Mucosa of rectum (tissue), 2 donors: Measurements from ENCODE around the gene MZB1.
A peak's percentile ranks its signal among the peaks of the same experiment; 100 is the strongest.

Experiments used
- H3K27ac ChIP-seq, 2 donors: one replicate each; pipeline ENCODE4 v1.7.0; 2013; ENCODE audit warnings: inconsistent platforms in 2 of 2, low read depth in 2 of 2, low read length in 2 of 2
- H3K27me3 ChIP-seq, 2 donors: one replicate each; pipeline ENCODE4 v1.7.0; 2013; ENCODE audit warnings: low read length in 2 of 2; ENCODE audit not compliant: control insufficient read depth in 2 of 2, insufficient read depth in 2 of 2
- H3K36me3 ChIP-seq, 2 donors: one replicate each; pipeline ENCODE4 v1.7.0; 2013; ENCODE audit warnings: low read length in 2 of 2; ENCODE audit not compliant: control insufficient read depth in 2 of 2, insufficient read depth in 2 of 2
- H3K4me1 ChIP-seq, 2 donors: one replicate each; pipeline ENCODE4 v1.7.0; 2013; ENCODE audit warnings: low read length in 2 of 2, mild to moderate bottlenecking in 1 of 2; ENCODE audit not compliant: control insufficient read depth in 2 of 2, insufficient read depth in 2 of 2
- H3K4me3 ChIP-seq, 2 donors: one replicate each; pipeline ENCODE4 v1.7.0; 2013; ENCODE audit warnings: low read length in 2 of 2
- H3K9ac ChIP-seq, 2 donors: one replicate each; pipeline ENCODE4 v1.7.0; 2013; ENCODE audit warnings: low read length in 2 of 2, low read depth in 1 of 2, mild to moderate bottlenecking in 1 of 2
- H3K9me3 ChIP-seq, 2 donors: one replicate each; pipeline ENCODE4 v1.7.0; 2013; ENCODE audit warnings: low read length in 2 of 2; ENCODE audit not compliant: control insufficient read depth in 2 of 2
- donor health status: healthy.
- donor health status: Normal muscosa, but diverticular disease.

Gene MZB1

GRCh38 chr5:139385061-139386049 lies 4.4 kb downstream of the MZB1 start:
- Histone ChIP-seq H3K27ac (peak overlapping the region; percentile 63 to 64), H3K9ac (peak overlapping the region; percentile 49 to 65), H3K9me3 (no peaks in the 10 kb centered on the region), H3K36me3 (peaks cover 2 to 3% of the 10 kb centered on the region in 2 donors), H3K4me1 (peaks cover 53 to 57% of the 10 kb centered on the region in 2 donors), H3K27me3 (no peaks in the 10 kb centered on the region), H3K4me3 (peak overlapping the region; percentile 69 to 76)

DNA sequence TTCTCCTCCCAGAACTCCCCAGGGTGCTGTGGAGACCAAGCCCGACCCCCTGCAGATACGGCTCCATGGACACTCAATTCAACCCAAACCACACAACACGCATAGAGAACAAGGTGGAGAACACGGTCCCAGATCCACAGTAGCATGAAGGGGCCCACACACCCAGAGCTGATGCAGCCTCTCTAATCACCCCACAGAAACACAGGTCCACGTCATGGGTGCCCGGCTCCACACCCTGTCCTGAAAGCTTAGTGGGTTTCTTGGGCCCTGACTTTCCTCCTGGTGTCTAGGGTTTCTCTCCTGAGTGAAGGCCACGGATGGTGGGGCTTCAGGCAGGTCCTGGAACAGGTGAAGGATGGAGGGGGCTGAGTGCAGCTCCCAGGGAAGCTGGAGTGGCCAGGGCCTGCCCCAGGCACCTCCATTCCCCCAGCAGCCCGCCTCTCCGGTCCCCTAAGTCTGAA lies 5.1 kb downstream of the MZB1 start:
- peak overlapping the region; percentile 49 to 65 for H3K9ac ChIP-seq
- H3K9me3 ChIP-seq: no peaks in the 10 kb centered on the region
- peak overlapping the region; percentile 40 to 63 for H3K27ac ChIP-seq
- H3K36me3 ChIP-seq: no peaks in the 10 kb centered on the region
- H3K27me3 ChIP-seq: no peaks in the 10 kb centered on the region
- peak overlapping the region; percentile 69 to 76 for H3K4me3 ChIP-seq
- H3K4me1 ChIP-seq: peaks cover 46 to 51% of the 10 kb centered on the region in 2 donors

DNA sequence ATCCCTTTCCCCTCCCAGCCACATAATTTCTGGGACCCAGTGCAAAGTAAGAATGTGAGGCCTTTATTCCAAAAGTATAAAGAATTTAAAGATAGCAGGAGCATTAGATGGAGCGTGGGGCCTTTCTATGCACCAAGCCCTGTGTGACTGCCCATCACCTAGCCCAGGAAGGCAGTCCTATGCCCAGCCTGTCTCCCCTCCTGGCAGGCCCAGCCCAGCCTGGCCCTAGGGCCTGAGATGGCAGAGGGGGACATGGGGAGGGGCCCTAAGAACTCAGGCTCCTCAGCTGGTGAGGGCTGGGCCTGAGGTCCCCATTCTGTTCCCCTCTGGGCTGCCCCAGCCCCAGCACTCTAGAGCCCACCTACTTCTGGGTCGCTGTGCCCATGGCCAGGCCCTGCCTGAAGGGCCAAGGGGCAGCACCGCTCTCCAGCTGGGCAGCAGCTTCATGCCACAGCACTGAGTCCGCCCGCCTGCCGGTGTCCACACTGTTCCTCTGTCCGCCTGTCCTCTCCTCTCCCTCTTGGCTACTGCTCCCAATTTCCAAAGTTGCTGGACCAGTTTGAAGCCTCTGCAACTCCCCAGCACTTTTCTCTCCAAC lies 5.6 kb downstream of the MZB1 start:
- no peaks in the 10 kb centered on the region for H3K27me3 ChIP-seq
- peak overlapping the region in 1 of 2 donors; percentile 59 for H3K27ac ChIP-seq
- H3K9ac ChIP-seq: peak overlapping the region in 1 of 2 donors; percentile 9
- H3K4me1 ChIP-seq: peaks cover 41 to 46% of the 10 kb centered on the region in 2 donors
- no peaks in the 10 kb centered on the region for H3K36me3 ChIP-seq
- H3K4me3 ChIP-seq: peak overlapping the region in 1 of 2 donors; percentile 69
- no peaks in the 10 kb centered on the region for H3K9me3 ChIP-seq

- Histone ChIP-seq H3K4me3 (peak within 1 kb of the TSS in 1 of 2 donors; percentile 26), H3K27me3 (no peaks in the 10 kb centered on the region), H3K36me3 (no peaks in the 10 kb centered on the region), H3K9ac (peak within 1 kb of the TSS in 1 of 2 donors; percentile 18), H3K4me1 (peaks cover 37 to 42% of the 10 kb centered on the region in 2 donors), H3K9me3 (no peaks in the 10 kb centered on the region), H3K27ac (peak within 1 kb of the TSS; percentile 43 to 67)
Measured at GRCh38 chr5:139383275-139383992, 6.3 kb downstream of the MZB1 start, which contains the start of gene SLC23A1. SLC23A1 (minus strand) TSS chr5:139383297; CDS start chr5:139383253, 44 bp downstream.

DNA sequence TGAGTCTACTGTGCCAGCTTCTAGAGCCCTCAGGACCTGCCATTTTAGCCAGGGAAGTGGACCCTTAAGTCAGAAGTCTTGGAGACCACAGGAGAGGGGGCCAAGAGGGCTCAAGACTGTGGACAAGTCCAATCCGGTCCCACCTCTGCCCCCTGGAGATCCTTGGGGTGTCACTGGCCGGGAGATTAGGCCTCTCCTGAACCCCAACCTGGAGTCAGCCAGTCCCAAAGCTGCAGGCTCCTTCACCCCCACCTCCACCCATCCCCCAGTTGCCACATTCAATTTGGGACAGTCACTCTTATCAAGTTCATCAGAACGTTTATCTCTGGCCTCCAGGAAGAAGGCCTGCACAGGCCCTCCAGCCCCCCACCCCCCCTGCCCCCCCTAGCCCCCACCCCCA lies 6.9 kb downstream of the MZB1 start:
- no peak overlapping the region for H3K4me3 ChIP-seq
- peaks cover 34 to 37% of the 10 kb centered on the region in 2 donors for H3K4me1 ChIP-seq
- no peak overlapping the region for H3K9ac ChIP-seq
- H3K27me3 ChIP-seq: no peaks in the 10 kb centered on the region
- H3K27ac ChIP-seq: peak overlapping the region; percentile 43 to 67
- peaks cover 0 to under 1% of the 10 kb centered on the region in 2 donors for H3K36me3 ChIP-seq
- H3K9me3 ChIP-seq: no peaks in the 10 kb centered on the region

DNA sequence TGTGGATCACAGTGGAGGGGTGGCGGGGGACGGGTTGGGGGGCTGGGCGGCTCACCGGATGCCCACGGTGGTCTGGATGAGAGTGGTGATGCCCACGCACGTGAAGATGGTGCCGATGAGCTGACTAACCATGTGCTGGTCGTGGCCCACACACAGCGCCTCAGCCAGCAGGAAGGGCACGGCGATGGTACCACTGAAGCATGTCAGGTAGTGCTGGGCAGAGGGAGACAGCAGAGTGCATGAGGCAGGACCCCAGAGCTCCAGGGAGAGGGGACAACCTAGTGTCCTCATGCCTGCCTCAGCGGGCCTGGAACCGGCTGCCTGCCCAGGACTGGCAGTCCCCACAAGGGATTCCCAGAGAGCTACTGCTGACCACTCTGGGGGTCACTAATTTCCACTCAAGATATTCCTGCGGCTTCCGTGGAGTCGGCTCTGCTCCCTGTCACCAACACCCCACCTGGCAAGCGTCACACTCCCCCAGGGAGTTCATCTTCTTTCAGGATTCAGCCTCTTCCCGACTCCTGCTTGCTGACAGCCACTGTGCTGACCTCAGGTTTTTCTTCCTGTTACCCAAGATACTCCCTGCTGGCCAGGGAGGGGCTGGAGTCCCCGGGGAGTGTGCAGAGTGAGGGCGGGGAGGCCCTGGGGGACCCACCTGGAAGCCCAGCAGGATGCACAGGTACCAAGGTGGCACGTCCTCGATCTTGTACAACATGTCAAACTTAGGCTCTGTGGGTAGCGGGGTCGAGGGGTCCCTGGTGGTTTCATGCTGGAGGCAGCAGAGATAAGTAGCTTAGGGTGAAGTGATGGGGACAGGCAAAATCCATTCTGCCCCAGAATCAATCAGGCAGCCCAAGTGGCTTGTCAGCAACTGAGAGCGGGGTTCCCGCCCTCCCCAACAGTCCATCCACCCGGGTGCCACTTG lies 7.6 kb downstream of the MZB1 start:
- peak overlapping the region; percentile 43 to 67 for H3K27ac ChIP-seq
- no peaks in the 10 kb centered on the region for H3K9me3 ChIP-seq
- no peaks in the 10 kb centered on the region for H3K27me3 ChIP-seq
- no peak overlapping the region for H3K9ac ChIP-seq
- H3K4me1 ChIP-seq: peaks cover 30 to 33% of the 10 kb centered on the region in 2 donors
- H3K4me3 ChIP-seq: peak overlapping the region in 1 of 2 donors; percentile 26
- H3K36me3 ChIP-seq: peaks cover 0 to 3% of the 10 kb centered on the region in 2 donors

DNA sequence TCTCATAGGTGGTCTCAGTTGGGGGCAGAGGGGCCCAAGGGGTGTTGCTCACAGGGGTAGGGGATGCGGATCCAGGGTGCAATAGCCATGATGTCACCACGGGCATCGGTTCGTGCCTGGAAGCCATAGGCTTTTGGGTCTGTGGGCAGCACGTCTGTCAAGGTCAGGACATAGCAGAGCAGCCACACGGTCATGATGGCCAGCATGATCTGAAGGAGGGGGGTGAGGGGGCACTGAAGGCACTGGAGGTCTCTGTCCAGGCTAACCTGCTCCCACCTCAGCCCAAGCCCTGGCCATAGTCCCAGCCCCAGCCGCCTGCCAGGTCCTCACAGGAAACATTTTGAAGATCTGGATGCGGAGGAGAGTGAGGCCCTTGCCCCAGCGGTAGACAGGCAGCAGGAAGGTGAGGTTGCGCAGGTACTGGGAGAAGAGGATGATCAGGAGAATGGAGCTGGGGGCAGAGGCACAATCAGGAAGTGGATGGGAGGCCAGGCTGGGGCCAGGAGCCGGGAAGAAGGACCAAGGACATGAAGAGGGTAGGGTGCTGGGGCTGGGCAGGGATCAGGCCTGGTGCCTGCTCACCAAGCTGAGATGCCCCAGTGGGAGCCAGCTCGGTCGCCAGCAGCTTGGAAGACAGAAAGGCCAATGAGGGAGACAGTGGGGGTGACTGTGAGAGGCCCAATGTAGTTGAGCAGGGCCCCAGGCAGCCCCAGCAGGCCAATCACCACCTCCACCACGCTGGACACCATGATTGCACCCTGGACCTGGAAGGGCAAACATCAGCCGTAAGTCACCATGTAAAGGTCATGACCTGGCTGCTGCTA lies 9.9 kb downstream of the MZB1 start:
- Histone ChIP-seq H3K9me3 (no peaks in the 10 kb centered on the region), H3K4me3 (no peak overlapping the region), H3K36me3 (peaks cover 2 to 3% of the 10 kb centered on the region in 2 donors), H3K4me1 (peaks cover 27 to 29% of the 10 kb centered on the region in 2 donors), H3K27me3 (no peaks in the 10 kb centered on the region), H3K9ac (no peak overlapping the region), H3K27ac (no peak overlapping the region)

DNA sequence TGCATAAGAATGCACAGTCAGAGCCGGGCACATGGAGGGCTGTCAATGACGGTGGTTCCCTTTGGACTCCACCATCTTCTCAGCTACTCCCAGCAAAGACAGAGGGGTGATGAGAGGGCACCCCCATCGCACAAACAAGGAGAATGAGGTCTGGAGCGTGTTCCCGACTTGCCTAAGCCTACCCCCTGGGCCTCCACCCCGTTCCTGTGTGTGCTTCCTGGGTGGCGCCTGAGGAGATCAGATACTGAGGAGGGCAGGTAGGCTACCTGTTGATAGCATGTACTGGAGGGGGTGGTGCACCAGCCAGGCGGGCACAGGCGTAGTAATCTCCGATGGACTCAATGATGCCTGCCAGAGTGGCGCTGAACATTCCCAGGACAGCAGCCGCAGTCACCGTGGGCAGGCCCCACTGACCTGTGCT lies 10.8 kb downstream of the MZB1 start:
- Histone ChIP-seq H3K9me3 (no peaks in the 10 kb centered on the region), H3K9ac (no peak overlapping the region), H3K27me3 (no peaks in the 10 kb centered on the region), H3K4me1 (peaks cover 24 to 28% of the 10 kb centered on the region in 2 donors), H3K27ac (no peak overlapping the region), H3K4me3 (no peak overlapping the region), H3K36me3 (peaks cover 2 to 3% of the 10 kb centered on the region in 2 donors)
